HG03108 (cell line): ENCODE results near the gene XPR1.
A peak's percentile ranks its signal among the peaks of the same experiment; 100 is the strongest.
"Not testable (repeated sequence)": the region's sequence is repeated elsewhere in the genome, so short reads cannot be mapped to it uniquely, and the experiment has no call there.

ENCODE experiments used
- ATAC-seq: cut with Tn5 transposase; IDR thresholded peaks from one replicate; pipeline ENCODE4 v1.9.1; 2021; ENCODE audit warnings: moderate library complexity; ENCODE audit not compliant: unreplicated experiment

XPR1 gene

GRCh38 chr1:180833180-180833579, 201.4 kb downstream of the XPR1 start:
- not testable (repeated sequence) for ATAC-seq

- no peak for ATAC-seq
Observed at GRCh38 chr1:180836449-180836848, 204.6 kb downstream of the XPR1 start.

- ATAC-seq: no peak
Observed at GRCh38 chr1:180837020-180837419, 205.2 kb downstream of the XPR1 start.

GRCh38 chr1:180838535-180838934, 206.7 kb downstream of the XPR1 start:
- ATAC-seq: no peak

DNA sequence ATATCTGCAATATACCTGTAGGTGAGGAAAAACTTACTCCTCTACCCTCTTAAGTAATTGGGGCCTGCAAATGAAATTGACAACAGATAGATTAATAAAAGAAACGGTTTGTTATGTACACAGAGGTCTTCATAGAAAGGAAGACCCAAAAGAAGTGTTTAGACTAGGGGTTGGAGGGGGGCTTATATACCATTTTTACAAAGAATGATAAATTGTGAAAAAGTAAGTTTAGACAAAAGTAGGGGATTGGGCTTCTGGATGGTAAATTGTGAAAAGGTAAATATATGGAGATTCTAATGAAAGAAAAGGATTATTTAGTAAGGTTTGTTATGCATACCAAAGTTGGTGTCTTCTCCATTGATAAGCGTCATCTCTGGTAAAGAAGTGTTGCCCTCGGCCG, 207.7 kb downstream of the XPR1 start:
- no peak for ATAC-seq

DNA sequence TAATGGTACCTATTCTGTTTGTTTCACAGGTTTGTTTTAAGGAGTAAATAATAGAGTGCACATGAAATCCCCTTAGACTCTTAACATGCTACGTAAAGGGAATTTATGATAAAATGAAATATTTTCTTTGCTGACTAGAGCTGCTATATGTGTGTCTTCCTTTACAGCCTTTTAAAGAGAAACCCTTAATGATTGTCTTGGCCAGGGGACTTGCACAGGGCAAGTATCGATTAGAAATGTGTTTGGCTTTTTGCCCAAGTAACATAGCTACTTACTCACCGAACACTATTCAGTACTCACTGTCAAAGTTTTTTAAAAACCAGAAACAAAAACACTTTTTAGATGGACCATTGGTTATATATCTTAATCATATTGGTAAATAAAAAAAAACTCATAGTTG, 209.6 kb downstream of the XPR1 start:
- no peak for ATAC-seq

- ATAC-seq: no peak
Observed at GRCh38 chr1:180842052-180842451, 210.2 kb downstream of the XPR1 start.

- ATAC-seq: no peak
Observed at GRCh38 chr1:180842491-180843275, 210.9 kb downstream of the XPR1 start.

DNA sequence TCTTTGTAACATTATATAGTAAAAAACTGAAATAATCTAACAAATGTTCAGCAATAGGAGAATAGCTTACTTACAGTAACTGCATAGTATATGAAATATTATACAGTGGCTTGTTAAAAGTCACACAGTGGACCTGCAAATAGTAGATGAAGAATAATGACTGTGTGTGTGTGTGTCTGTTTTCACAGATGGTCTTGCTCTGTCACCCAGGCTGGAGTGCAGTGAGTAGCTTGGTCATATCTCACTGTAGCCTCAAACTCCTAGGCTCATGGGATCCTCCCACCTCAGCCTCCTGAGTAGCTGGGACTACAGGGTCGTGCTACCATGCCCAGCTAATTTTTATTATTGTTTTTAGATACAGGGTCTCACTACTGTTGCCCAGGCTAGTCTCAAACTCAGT, 213.5 kb downstream of the XPR1 start:
- no peak for ATAC-seq

DNA sequence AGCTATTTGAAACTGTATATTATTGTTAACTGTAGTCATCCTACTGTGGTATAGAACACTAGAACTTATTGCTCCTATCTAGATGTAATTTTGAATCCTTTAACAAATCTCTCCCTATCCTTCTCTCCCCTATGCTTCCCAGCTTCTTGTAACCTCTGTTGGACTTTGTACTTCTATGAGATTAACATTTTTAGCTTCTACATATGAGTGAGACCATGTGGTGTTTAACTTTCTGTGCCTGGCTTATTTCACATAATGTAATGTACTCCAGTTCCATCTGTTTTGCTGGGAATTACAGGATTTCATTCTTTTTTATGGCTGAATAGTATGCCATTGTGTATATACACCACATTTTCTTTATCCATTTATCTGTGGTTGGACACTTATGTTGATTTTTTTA, 216.4 kb downstream of the XPR1 start:
- ATAC-seq: no peak

DNA sequence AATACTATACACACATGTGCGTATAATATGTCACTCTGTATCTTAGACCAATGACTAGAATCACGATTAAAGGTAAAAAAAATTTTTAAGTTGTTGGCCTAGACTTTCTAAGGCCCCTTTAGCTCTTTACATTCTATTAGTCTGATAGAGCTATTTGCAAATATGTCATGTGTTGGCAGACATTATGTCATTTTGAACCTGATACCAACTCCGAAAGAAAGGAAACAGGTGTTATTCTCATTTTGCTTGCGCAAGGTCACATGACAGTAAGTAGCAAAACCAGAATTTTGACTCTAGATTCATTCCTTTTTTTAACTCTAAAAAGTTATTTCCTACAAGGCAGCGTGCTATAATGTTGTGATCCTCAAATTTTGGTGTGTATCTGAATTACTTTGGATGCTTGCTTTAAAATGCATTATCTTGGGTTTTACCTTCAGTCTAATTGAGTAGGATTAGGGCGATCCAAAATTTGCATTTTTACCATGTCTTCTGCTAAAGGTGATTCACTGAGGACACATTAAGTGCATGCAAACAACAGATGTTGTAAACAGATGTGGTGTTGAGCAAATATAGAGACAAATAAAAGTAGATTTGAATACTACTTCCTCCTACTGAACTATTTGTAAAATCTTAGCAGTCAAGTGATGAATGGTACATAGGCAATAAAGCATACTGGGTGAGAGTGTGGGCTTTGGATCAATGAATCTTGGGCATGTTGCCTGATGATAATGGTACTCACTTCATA, 217.4 kb downstream of the XPR1 start:
- ATAC-seq: peak; percentile 63

DNA sequence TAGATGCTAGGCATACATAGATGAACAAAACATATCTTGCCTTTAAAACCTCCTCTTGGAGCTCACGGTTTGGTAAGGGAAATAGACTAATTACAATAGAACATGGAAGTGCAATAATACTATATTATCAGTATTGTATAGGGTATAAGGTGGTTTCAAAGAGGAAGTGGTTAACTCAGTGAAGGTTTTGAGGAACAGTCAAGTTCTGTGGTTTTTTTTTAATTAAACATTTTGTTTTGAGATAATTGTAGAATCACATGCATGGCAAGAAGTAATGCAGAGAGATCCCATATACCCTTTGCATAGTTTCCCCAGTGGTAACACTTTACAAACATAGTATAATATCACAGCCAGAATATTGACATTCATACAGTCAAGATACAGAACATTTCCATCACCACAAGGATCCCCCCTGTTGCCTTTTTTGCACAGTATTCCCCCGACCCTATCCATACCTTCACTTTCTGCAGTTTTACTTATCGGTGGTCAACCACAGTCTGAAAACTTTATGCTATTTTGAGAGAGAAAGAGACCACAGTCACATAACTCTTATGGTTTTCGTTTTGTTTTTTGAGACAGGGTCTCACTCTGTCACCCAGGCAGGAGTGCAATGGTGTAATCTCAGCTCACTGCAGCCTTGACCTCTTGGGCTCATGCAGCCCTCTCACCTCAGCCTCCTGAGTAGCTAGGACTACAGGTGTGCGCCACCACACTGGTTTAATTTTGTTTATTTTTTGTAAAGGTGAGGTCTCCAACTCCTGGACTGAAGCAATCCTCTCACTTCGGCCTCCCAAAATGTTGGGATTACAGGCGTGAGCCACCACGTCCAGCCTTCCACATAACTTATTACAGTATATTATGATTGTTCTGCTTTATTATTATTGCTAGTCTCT, 220.4 kb downstream of the XPR1 start:
- ATAC-seq: peak; percentile 40

GRCh38 chr1:180854001-180854400, 222.2 kb downstream of the XPR1 start:
- no peak for ATAC-seq

GRCh38 chr1:180854456-180854855, 222.6 kb downstream of the XPR1 start:
- no peak for ATAC-seq

DNA sequence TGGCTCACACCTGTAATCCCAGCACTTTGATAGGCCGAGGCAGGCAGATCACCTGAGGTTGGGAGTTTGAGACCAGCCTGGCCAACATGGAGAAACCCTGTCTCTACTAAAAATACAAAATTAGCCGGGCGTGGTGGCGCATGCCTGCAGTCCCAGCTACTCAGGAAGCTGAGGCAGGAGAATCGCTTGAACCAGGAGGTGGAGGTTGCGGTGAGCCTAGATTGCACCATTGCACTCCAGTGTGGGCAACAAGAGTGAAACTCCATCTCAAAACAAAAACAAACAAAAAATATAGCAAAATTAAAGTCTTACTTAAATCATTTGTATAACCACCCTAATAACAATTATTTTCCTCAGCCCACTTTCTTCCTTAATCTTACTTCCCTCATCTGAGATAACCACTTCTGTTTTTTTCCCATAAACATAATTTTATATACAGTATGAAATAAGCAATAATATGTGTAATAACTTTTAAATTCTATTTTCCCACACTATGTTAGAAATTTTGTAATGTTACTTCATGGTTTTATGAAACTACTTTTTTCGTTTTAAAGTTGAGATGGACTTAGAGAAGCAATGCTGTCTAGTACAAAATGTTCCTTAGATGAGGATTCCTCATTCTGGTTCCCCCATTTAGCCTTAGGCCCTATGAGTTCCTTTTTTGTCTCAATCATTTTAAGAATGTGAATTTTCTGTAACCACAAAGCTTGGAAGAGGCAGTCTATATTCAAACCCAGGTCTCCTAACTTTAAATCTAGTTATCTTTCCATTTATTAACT, 226.3 kb downstream of the XPR1 start:
- not testable (repeated sequence) for ATAC-seq

GRCh38 chr1:180859306-180859705, 227.5 kb downstream of the XPR1 start:
- no peak for ATAC-seq

DNA sequence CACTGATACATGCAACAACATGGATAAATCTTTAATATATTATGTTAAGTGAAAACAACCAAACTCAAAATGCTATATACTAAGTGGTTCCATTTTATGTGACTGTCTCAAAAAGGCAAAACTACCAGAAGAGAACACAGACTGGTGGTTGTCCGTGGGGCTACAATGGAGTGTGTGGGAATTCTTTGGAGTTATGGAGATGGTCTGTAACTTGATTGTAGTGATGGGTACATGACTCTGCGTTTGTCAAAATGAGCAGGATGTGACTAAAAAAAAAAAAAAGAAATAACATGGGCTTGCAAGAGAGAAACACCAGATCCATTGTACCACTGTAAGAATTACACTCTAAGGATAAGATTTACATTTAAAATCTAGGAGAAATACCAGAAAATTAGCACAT, 228.7 kb downstream of the XPR1 start:
- no peak for ATAC-seq

DNA sequence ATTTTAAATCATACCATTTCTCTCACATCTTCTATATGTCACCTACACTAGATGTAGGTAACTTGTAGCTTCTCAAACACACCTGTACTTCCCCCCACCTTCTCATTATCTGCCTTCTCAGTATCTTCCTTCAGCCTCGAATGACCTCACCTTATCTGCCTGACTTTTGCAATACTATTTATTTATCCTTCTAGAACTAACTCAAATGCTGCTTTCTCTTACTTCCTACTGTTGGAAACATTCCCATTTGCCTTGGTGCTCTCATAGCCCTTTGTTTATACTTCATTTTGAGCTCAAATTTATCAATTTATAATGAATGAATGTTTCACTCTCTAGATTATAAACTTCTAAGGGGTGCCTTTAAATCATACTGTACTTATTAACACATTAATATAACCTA, 230.5 kb downstream of the XPR1 start:
- ATAC-seq: no peak

GRCh38 chr1:180863158-180863775, 231.4 kb downstream of the XPR1 start:
- ATAC-seq: no peak

DNA sequence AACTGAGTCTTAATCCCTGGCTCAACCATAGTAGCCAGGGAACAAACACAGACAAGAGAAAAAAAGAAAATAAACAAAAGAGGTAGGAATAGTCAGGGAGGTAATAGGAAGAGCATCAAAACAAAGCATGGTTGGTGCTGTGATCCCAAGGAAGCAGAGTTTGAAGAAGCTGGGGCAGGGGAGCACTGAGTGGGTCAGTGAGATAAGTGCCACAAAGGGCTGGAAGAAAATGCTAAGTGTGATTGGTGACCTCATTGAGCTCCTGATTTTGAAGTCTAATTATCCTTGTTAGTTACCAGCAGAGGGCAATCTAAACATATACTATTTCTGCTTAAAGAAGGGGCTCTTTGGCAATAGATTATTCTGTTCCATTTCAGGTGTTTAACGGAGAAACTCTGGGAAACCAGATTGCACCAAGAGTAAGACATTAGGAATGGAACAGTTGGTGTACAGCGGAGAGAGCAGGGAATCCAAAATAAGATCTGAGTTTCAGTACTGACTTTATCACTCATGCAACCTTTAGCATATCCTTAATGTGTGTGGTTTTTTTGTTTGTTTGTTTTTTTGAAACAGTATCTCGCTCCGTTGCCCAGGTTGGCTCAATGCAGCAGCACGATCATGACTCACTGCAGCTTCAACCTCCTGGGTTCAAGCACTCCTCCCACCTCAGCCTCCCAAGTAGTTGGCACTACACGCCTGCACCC, 250.1 kb downstream of the XPR1 start:
- no peak for ATAC-seq
